Measurements from ENCODE around the gene ASCC3.

DNA sequence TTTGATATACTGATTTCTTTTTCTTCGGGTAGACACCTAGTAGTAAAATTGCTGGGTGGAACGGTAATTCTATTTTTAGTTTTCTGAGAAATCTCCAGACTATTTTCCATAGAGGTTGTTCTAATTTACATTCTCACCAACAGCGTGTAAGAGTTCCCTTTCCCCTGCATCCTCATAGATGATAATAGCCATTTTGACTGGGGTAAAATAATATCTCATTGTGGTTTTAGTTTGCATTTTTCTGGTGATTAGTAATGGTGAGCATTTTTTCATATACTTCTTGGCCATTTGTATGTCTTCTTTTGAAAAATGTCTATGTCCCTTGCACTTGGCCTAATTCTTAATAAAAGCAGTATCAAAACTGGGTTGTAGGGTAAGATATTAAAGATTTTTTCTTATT is 267.5 kb downstream of the ASCC3 start:
- TF ChIP-seq CTCF (conservative IDR thresholded peaks at IDR 0.05; ENCODE audit: low read length) = no peak
- TF ChIP-seq EZH2phosphoT487 (IDR thresholded peaks at IDR 0.05; ENCODE audit: borderline replicate concordance) = no peak

Data from Loucy (cell line).